A549 (cell line): Measurements from ENCODE around the gene TMEM117. TPM values are rescaled to one million over a fixed set of nuclear protein-coding genes. Genes with fewer than 3 reads are reported as not detected.

Experiments used
- ATAC-seq, 2 experiments: fragments of 200-7000 bp in 1 of 2; fragments of >200 bp in 1 of 2; cut with Nextera tagmentation in 1 of 2; cut with Tn5 transposase in 1 of 2; 3 replicates each; pipeline versions ENCODE4 v1.8.0 to v1.9.1; 2018 to 2020; ENCODE audit warnings: mild to moderate bottlenecking in 1 of 2, moderate library complexity in 1 of 2
- CTCF ChIA-PET: fragments of 300-600 bp; sonication (Branson Sonifier 250); formaldehyde crosslinking; extraction: SDS; loops from one replicate; lab custom pipeline; 2021; ENCODE audit warnings: antibody characterized with exemption, inconsistent platforms; lab: Yijun Ruan, JAX
- POLR2A ChIA-PET: fragments of 350-600 bp; formaldehyde crosslinking; extraction: SDS; loops from one replicate; lab custom pipeline; 2021; ENCODE audit warnings: antibody characterized with exemption, inconsistent platforms; lab: Yijun Ruan, JAX
- DNase-seq, 2 experiments: peaks; one replicate each; pipeline versions ENCODE4 v3.0.0 to v3.0.0-alpha.2; 2011 to 2016; ENCODE audit warnings: low read depth in 1 of 2, low spot score in 1 of 2
- FAIRE-seq: peaks from 2 replicates; lab custom pipeline; 2011; peaks lifted over from hg19 to GRCh38; lab: Jason Lieb, UNC
- H3K27ac ChIP-seq, 2 experiments: fragments of >200 bp; sonication (Bioruptor Twin); formaldehyde crosslinking; 3 replicates each; pipeline ENCODE4 v1.5.1; 2016 to 2017
- H3K4me1 ChIP-seq: fragments of >200 bp; sonication (Bioruptor Twin); formaldehyde crosslinking; 3 replicates; pipeline ENCODE4 v1.6.1; 2016
- H3K4me2 ChIP-seq: fragments of >200 bp; sonication (Bioruptor Twin); formaldehyde crosslinking; 3 replicates; pipeline ENCODE4 v1.6.1; 2016
- H3K4me3 ChIP-seq: fragments of >200 bp; sonication (Bioruptor Twin); formaldehyde crosslinking; 3 replicates; pipeline ENCODE4 v1.5.1; 2016
- H3K9me3 ChIP-seq: fragments of >200 bp; sonication (Bioruptor Twin); formaldehyde crosslinking; 3 replicates; pipeline ENCODE4 v1.6.1; 2016
- ATOH8 ChIP-seq: fragments of 250-450 bp; sonication (Bioruptor Pico); IDR thresholded peaks from 2 replicates; pipeline ENCODE4 v1.5.0; 2020; ENCODE audit warnings: low read depth, mild to moderate bottlenecking, moderate library complexity
- CBX8 ChIP-seq: fragments of 200-600 bp; sonication (generic); IDR thresholded peaks from 2 replicates; pipeline ENCODE4 v1.6.1; 2016
- CHD2 ChIP-seq: fragments of 150-350 bp; IDR thresholded peaks from 2 replicates; pipeline ENCODE4 v1.6.1; 2014; ENCODE audit warnings: low read length; ENCODE audit not compliant: partially characterized antibody
- CHD4 ChIP-seq: fragments of 200-600 bp; sonication (generic); IDR thresholded peaks from 2 replicates; pipeline ENCODE4 v1.6.1; 2016; ENCODE audit warnings: antibody characterized with exemption, mild to moderate bottlenecking, borderline replicate concordance
- EHMT2 ChIP-seq: fragments of 200-600 bp; sonication (generic); IDR thresholded peaks from 2 replicates; pipeline ENCODE4 v1.6.1; 2016; ENCODE audit warnings: antibody characterized with exemption, low read depth, mild to moderate bottlenecking, moderate library complexity
- FOXS1 ChIP-seq: fragments of 250-450 bp; sonication (Bioruptor Pico); IDR thresholded peaks from 2 replicates; pipeline ENCODE4 v1.5.0; 2020; ENCODE audit warnings: mild to moderate bottlenecking, moderate library complexity
- HES2 ChIP-seq: fragments of >200 bp; sonication (Bioruptor Twin); formaldehyde crosslinking; IDR thresholded peaks from 2 replicates; pipeline ENCODE4 v1.6.1; 2016
- HOXA7 ChIP-seq: fragments of 250-450 bp; sonication (Bioruptor Pico); IDR thresholded peaks from 2 replicates; pipeline ENCODE4 v1.5.0; 2020; ENCODE audit warnings: mild to moderate bottlenecking, moderate library complexity
- JUN ChIP-seq, 2 experiments: fragments of >200 bp; sonication (Bioruptor Twin); formaldehyde crosslinking; IDR thresholded peaks; 2 replicates in 1 of 2; 3 replicates in 1 of 2; pipeline ENCODE4 v1.6.1; 2016 to 2017
- JUNB ChIP-seq: fragments of >200 bp; sonication (Bioruptor Twin); formaldehyde crosslinking; IDR thresholded peaks from 2 replicates; pipeline ENCODE4 v1.6.1; 2016
- KDM1A ChIP-seq: fragments of 200-600 bp; sonication (generic); IDR thresholded peaks from 2 replicates; pipeline ENCODE4 v1.6.1; 2016; ENCODE audit warnings: low read depth, mild to moderate bottlenecking
- KDM5A ChIP-seq: fragments of 200-600 bp; sonication (generic); IDR thresholded peaks from 2 replicates; pipeline ENCODE4 v1.6.1; 2016; ENCODE audit warnings: antibody characterized with exemption, mild to moderate bottlenecking
- MYC ChIP-seq: IDR thresholded peaks from 2 replicates; pipeline ENCODE4 v1.6.1; 2012; ENCODE audit warnings: mild to moderate bottlenecking, inconsistent platforms, low read length, improper control_type of control experiment, borderline replicate concordance
- NFE2L2 ChIP-seq: fragments of 150-350 bp; conservative IDR thresholded peaks from 2 replicates; pipeline ENCODE4 v1.6.1; 2014; ENCODE audit warnings: low read length
- NPAS2 ChIP-seq: fragments of 250-450 bp; sonication (Bioruptor Pico); IDR thresholded peaks from 2 replicates; pipeline ENCODE4 v1.8.0; 2022; ENCODE audit warnings: mild to moderate bottlenecking, moderate library complexity, borderline replicate concordance
- ZC3H11A ChIP-seq: fragments of 450-650 bp; IDR thresholded peaks from 2 replicates; pipeline ENCODE4 v1.6.1; 2014; ENCODE audit warnings: antibody characterized with exemption, mild to moderate bottlenecking
- ZFP36 ChIP-seq: fragments of 450-650 bp; IDR thresholded peaks from 2 replicates; pipeline ENCODE4 v1.6.1; 2014; ENCODE audit warnings: borderline replicate concordance; ENCODE audit not compliant: partially characterized antibody
- ZNF302 ChIP-seq: fragments of 250-450 bp; sonication (Bioruptor Pico); IDR thresholded peaks from 2 replicates; pipeline ENCODE4 v1.9.0; 2021; ENCODE audit warnings: inconsistent platforms, mild to moderate bottlenecking, moderate library complexity
- ZSCAN20 ChIP-seq: fragments of 250-450 bp; sonication (Bioruptor Pico); IDR thresholded peaks from 2 replicates; pipeline ENCODE4 v1.8.0; 2022; ENCODE audit warnings: mild to moderate bottlenecking, moderate library complexity
- WGBS: methylation state at CpG from one replicate; pipeline ENCODE4 v1.1.6; 2017; ENCODE audit errors: missing lambda C conversion rate; 5-methylcytosine and 5-hydroxymethylcytosine counted together
- polyA plus RNA-seq, 4 experiments: library from polyadenylated mRNA; depleted of rRNA in 3 of 4; stranded (reverse); fragments of >200 nt; fragmentation: RNase III in 1 of 4; extraction: RNeasy Plus Mini Kit Qiagen cat#74134 plus additional on column Dnase treatment in 1 of 4; gene quantifications; 2 replicates in 3 of 4; 3 replicates in 1 of 4; pipeline ENCODE4 v1.2.3, GENCODE V29; 2011 to 2017
- TF ChIP-seq, protein P1 (sequence below): IDR thresholded peaks from 2 replicates; pipeline ENCODE4 v1.6.1; 2012
- TF ChIP-seq, protein P2 (sequence below): fragments of >200 bp; sonication (Bioruptor Twin); formaldehyde crosslinking; IDR thresholded peaks from 3 replicates; pipeline ENCODE4 v1.5.1; 2016
- TF ChIP-seq, protein P3 (sequence below): fragments of 200-600 bp; sonication (generic); IDR thresholded peaks from 2 replicates; pipeline ENCODE4 v1.6.1; 2016; ENCODE audit warnings: antibody characterized with exemption, mild to moderate bottlenecking, moderate library complexity
- TF ChIP-seq, protein P4 (sequence below): IDR thresholded peaks from 2 replicates; pipeline ENCODE4 v1.6.1; 2012

The TMEM117 gene
- polyA plus RNA-seq, 2 of the 4 experiments (the other 2 are of a cell fraction) = 2.1 to 4.6 TPM

DNA sequence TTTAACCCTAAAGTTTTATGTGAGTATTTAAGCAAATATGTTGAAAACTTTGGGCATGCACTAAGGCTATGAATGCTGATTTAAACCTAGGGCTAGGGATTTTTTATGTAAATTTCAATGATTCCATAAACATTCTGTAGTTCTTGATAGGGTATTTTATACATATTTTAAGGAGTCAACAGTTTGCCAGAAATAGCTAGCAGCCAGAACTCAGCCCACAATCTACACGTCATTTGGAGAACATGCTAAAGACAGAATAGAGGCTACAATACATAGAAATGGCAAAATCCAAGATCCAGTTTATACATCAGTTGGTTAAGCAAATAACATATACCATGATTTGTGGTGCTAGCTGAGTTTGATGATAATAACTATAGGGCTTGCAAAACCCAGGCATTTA lies 184.7 kb downstream of the TMEM117 start:
- Histone ChIP-seq H3K4me2 (no peak overlapping the region), H3K27ac (no peak overlapping the region), H3K4me3 (no peak overlapping the region), H3K4me1 (no peaks in the 10 kb centered on the region), H3K9me3 (no peaks in the 10 kb centered on the region)
- ChIA-PET POLR2A (no interaction called here), CTCF (no interaction called here)
- DNase-seq (no peak), FAIRE-seq (no peak), ATAC-seq (no peak)
- WGBS = 57% methylated on average over 1 of the region's 1 CpG
- TF ChIP-seq ATOH8 (CRISPR knock-in tag) = no peak
- TF ChIP-seq ZC3H11A = no peak
- TF ChIP-seq HOXA7 = no peak
- TF ChIP-seq, protein P1, sequence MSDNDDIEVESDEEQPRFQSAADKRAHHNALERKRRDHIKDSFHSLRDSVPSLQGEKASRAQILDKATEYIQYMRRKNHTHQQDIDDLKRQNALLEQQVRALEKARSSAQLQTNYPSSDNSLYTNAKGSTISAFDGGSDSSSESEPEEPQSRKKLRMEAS = no peak
- no peak for TF ChIP-seq CBX8
- TF ChIP-seq KDM1A = no peak
- TF ChIP-seq, protein P2, sequence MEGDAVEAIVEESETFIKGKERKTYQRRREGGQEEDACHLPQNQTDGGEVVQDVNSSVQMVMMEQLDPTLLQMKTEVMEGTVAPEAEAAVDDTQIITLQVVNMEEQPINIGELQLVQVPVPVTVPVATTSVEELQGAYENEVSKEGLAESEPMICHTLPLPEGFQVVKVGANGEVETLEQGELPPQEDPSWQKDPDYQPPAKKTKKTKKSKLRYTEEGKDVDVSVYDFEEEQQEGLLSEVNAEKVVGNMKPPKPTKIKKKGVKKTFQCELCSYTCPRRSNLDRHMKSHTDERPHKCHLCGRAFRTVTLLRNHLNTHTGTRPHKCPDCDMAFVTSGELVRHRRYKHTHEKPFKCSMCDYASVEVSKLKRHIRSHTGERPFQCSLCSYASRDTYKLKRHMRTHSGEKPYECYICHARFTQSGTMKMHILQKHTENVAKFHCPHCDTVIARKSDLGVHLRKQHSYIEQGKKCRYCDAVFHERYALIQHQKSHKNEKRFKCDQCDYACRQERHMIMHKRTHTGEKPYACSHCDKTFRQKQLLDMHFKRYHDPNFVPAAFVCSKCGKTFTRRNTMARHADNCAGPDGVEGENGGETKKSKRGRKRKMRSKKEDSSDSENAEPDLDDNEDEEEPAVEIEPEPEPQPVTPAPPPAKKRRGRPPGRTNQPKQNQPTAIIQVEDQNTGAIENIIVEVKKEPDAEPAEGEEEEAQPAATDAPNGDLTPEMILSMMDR = no peak
- TF ChIP-seq MYC = no peak
- TF ChIP-seq ZNF302 (CRISPR knock-in tag) = no peak

- H3K9me3 ChIP-seq = no peaks in the 10 kb centered on the region
- no peak overlapping the region for H3K4me3 ChIP-seq
- POLR2A ChIA-PET = no interaction called here
- no peak overlapping the region for H3K27ac ChIP-seq
- no peak for FAIRE-seq
- CTCF ChIA-PET = no interaction called here
- 25% methylated on average over 1 of the region's 1 CpG for WGBS
- no peak for ATAC-seq
- H3K4me1 ChIP-seq = no peaks in the 10 kb centered on the region
- no peak for DNase-seq
- no peak for TF ChIP-seq HES2
- no peak for TF ChIP-seq EHMT2
- no peak for TF ChIP-seq KDM1A
- no peak for TF ChIP-seq KDM5A
- TF ChIP-seq, protein P3, sequence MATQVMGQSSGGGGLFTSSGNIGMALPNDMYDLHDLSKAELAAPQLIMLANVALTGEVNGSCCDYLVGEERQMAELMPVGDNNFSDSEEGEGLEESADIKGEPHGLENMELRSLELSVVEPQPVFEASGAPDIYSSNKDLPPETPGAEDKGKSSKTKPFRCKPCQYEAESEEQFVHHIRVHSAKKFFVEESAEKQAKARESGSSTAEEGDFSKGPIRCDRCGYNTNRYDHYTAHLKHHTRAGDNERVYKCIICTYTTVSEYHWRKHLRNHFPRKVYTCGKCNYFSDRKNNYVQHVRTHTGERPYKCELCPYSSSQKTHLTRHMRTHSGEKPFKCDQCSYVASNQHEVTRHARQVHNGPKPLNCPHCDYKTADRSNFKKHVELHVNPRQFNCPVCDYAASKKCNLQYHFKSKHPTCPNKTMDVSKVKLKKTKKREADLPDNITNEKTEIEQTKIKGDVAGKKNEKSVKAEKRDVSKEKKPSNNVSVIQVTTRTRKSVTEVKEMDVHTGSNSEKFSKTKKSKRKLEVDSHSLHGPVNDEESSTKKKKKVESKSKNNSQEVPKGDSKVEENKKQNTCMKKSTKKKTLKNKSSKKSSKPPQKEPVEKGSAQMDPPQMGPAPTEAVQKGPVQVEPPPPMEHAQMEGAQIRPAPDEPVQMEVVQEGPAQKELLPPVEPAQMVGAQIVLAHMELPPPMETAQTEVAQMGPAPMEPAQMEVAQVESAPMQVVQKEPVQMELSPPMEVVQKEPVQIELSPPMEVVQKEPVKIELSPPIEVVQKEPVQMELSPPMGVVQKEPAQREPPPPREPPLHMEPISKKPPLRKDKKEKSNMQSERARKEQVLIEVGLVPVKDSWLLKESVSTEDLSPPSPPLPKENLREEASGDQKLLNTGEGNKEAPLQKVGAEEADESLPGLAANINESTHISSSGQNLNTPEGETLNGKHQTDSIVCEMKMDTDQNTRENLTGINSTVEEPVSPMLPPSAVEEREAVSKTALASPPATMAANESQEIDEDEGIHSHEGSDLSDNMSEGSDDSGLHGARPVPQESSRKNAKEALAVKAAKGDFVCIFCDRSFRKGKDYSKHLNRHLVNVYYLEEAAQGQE = no peak
- no peak for TF ChIP-seq JUN (IDR thresholded peaks at IDR 0.05)
- TF ChIP-seq ZSCAN20 (CRISPR knock-in tag) = no peak
- no peak for TF ChIP-seq CBX8
- TF ChIP-seq NFE2L2 = no peak
- no peak for TF ChIP-seq MYC
- no peak for TF ChIP-seq JUNB
- TF ChIP-seq ZC3H11A = no peak
- TF ChIP-seq, protein P4, sequence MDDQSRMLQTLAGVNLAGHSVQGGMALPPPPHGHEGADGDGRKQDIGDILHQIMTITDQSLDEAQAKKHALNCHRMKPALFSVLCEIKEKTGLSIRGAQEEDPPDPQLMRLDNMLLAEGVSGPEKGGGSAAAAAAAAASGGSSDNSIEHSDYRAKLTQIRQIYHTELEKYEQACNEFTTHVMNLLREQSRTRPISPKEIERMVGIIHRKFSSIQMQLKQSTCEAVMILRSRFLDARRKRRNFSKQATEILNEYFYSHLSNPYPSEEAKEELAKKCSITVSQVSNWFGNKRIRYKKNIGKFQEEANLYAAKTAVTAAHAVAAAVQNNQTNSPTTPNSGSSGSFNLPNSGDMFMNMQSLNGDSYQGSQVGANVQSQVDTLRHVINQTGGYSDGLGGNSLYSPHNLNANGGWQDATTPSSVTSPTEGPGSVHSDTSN = no peak
- no peak for TF ChIP-seq CHD2
- TF ChIP-seq FOXS1 (CRISPR knock-in tag) = no peak
- no peak for TF ChIP-seq CHD4
- TF ChIP-seq NPAS2 (CRISPR knock-in tag) = no peak
- TF ChIP-seq ZFP36 = no peak
- no peak overlapping the region for H3K4me2 ChIP-seq
Observed at GRCh38 chr12:44021471-44021971, 185.6 kb downstream of the TMEM117 start.
